Measurements from ENCODE around the gene AKAP12.

DNA sequence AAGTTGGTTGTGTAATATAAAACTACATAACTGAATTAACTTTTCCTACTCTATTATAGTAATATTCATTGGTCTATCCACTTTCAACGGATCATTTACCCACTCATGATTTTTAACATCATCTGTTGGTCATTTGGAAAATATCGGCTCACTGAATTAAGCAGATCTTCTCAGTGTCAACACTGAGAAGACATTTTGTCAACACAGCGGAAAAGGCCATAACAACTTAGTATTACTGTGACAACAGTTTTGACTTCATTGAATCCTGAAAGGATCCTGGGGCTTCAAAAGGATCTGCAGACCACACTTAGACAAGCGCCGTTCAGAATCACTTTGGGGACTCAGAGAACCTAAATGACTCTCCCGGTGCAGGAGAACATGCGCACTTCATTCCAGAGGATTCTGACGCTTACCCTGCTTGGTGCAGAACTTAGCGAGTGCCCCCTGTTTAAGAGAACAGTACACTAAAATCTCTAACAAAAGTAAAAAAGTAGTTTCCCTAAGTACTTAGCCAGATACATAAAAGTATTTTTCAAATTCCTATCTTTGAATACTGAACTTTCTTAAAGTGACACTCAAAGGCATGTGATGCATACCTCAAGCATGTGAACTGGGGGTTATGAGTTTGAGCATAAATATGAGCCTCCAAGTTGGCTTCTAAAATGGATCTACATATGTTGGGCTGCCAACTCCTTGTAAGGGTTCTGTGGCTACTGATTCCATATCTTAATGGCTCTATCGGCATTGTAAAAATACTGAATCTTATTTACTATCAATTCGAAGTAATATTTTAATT is 147.6 kb downstream of the AKAP12 start:
- TF ChIP-seq, protein P1, sequence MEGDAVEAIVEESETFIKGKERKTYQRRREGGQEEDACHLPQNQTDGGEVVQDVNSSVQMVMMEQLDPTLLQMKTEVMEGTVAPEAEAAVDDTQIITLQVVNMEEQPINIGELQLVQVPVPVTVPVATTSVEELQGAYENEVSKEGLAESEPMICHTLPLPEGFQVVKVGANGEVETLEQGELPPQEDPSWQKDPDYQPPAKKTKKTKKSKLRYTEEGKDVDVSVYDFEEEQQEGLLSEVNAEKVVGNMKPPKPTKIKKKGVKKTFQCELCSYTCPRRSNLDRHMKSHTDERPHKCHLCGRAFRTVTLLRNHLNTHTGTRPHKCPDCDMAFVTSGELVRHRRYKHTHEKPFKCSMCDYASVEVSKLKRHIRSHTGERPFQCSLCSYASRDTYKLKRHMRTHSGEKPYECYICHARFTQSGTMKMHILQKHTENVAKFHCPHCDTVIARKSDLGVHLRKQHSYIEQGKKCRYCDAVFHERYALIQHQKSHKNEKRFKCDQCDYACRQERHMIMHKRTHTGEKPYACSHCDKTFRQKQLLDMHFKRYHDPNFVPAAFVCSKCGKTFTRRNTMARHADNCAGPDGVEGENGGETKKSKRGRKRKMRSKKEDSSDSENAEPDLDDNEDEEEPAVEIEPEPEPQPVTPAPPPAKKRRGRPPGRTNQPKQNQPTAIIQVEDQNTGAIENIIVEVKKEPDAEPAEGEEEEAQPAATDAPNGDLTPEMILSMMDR (IDR thresholded peaks at IDR 0.05), result no peak
- no peak for TF ChIP-seq EP300 (IDR thresholded peaks at IDR 0.05; ENCODE audit: low read depth)
